MM.1S (cell line): ENCODE measurements around the gene SNX18.

Experiments
- CTCF ChIP-seq: fragments of 300-600 bp; sonication (generic); IDR thresholded peaks from 2 replicates; pipeline ENCODE4 v1.5.1; 2016; ENCODE audit warnings: antibody characterized with exemption, low read length, mixed read lengths
- EZH2 ChIP-seq: fragments of 300-600 bp; sonication (generic); optimal IDR thresholded peaks from 2 replicates; pipeline ENCODE3; 2017; ENCODE audit warnings: low read depth, mild to moderate bottlenecking, antibody characterized with exemption, low read length, mixed read lengths
- EZH2phosphoT487 ChIP-seq: fragments of 300-600 bp; sonication (generic); IDR thresholded peaks from 2 replicates; pipeline ENCODE4 v1.6.1; 2018; ENCODE audit warnings: antibody characterized with exemption, low read length

GRCh38 chr5:54538156-54538555 is 20.6 kb downstream of the SNX18 start:
- TF ChIP-seq CTCF (no peak), EZH2phosphoT487 (no peak), EZH2 (no peak)
